Osteoblast (primary cell): ENCODE data around the gene BOK. TPM values are rescaled to one million over a fixed set of nuclear protein-coding genes. Genes with fewer than 3 reads are reported as not detected.

Experiments used
- DNase-seq: peaks from one replicate; pipeline ENCODE4 v3.0.0; 2011; ENCODE audit warnings: low spot score, mixed read lengths; ENCODE audit not compliant: insufficient read length; ENCODE audit errors: missing footprints
- H2AFZ ChIP-seq: 2 replicates; pipeline ENCODE4 v1.6.0; 2011; ENCODE audit warnings: mild to moderate bottlenecking, low read length
- H3K27ac ChIP-seq: 2 replicates; pipeline ENCODE4 v1.5.1; 2011; ENCODE audit warnings: mild to moderate bottlenecking, low read depth, low read length, moderate library complexity
- H3K27me3 ChIP-seq: 2 replicates; pipeline ENCODE4 v1.6.0; 2012; ENCODE audit warnings: mild to moderate bottlenecking, control low read depth, inconsistent platforms, low read length, moderate library complexity; ENCODE audit not compliant: insufficient read depth
- H3K36me3 ChIP-seq: 2 replicates; pipeline ENCODE4 v1.5.1; 2011; ENCODE audit warnings: mild to moderate bottlenecking, low read length, control low read depth, moderate library complexity; ENCODE audit not compliant: insufficient read depth
- H3K4me1 ChIP-seq: 2 replicates; pipeline ENCODE4 v1.5.1; 2011; ENCODE audit warnings: mild to moderate bottlenecking, low read length, control low read depth, moderate library complexity; ENCODE audit not compliant: insufficient read depth
- H3K4me2 ChIP-seq: 2 replicates; pipeline ENCODE4 v1.6.0; 2011; ENCODE audit warnings: mild to moderate bottlenecking, low read length; ENCODE audit not compliant: insufficient read depth
- H3K4me3 ChIP-seq: fragments of 200-600 bp; sonication (generic); 3 replicates; pipeline ENCODE4 v1.5.1; 2012; ENCODE audit warnings: mild to moderate bottlenecking, low read length, inconsistent platforms; ENCODE audit not compliant: insufficient read depth
- H3K79me2 ChIP-seq: 2 replicates; pipeline ENCODE4 v1.6.0; 2012; ENCODE audit warnings: mild to moderate bottlenecking, low read length, control low read depth, inconsistent platforms; ENCODE audit not compliant: insufficient read depth
- H3K9me3 ChIP-seq: 2 replicates; pipeline ENCODE4 v1.5.1; 2011; ENCODE audit warnings: low read depth, low read length, control low read depth
- H4K20me1 ChIP-seq: 2 replicates; pipeline ENCODE4 v1.6.0; 2012; ENCODE audit warnings: mild to moderate bottlenecking, low read length, control low read depth; ENCODE audit not compliant: insufficient read depth
- total RNA-seq: library from RNA; depleted of rRNA; stranded (reverse); fragments of >200 nt; gene quantifications from 2 replicates; pipeline ENCODE4 v1.2.3, GENCODE V29; 2012
- TF ChIP-seq, protein P1 (sequence below): IDR thresholded peaks from 2 replicates; pipeline ENCODE4 v1.5.1; 2011; ENCODE audit warnings: mild to moderate bottlenecking, low read depth, low read length, moderate library complexity; ENCODE audit errors: extremely low read depth

BOK gene
- total RNA-seq, 1 donor, result 41.3 TPM

- peak; percentile 77 for DNase-seq
- no peaks in the 10 kb centered on the region for H3K36me3 ChIP-seq
- no peaks in the 10 kb centered on the region for H3K79me2 ChIP-seq
- no peaks in the 10 kb centered on the region for H3K9me3 ChIP-seq
- TF ChIP-seq, protein P1, sequence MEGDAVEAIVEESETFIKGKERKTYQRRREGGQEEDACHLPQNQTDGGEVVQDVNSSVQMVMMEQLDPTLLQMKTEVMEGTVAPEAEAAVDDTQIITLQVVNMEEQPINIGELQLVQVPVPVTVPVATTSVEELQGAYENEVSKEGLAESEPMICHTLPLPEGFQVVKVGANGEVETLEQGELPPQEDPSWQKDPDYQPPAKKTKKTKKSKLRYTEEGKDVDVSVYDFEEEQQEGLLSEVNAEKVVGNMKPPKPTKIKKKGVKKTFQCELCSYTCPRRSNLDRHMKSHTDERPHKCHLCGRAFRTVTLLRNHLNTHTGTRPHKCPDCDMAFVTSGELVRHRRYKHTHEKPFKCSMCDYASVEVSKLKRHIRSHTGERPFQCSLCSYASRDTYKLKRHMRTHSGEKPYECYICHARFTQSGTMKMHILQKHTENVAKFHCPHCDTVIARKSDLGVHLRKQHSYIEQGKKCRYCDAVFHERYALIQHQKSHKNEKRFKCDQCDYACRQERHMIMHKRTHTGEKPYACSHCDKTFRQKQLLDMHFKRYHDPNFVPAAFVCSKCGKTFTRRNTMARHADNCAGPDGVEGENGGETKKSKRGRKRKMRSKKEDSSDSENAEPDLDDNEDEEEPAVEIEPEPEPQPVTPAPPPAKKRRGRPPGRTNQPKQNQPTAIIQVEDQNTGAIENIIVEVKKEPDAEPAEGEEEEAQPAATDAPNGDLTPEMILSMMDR, result no peak
- H3K27ac ChIP-seq, result no peak overlapping the region
- no peaks in the 10 kb centered on the region for H4K20me1 ChIP-seq
- no peak overlapping the region for H2AFZ ChIP-seq
- H3K27me3 ChIP-seq, result peaks cover 2% of the 10 kb centered on the region
- no peak overlapping the region for H3K4me2 ChIP-seq
- peaks cover 44% of the 10 kb centered on the region for H3K4me1 ChIP-seq
- no peak overlapping the region for H3K4me3 ChIP-seq
These were observed 7.6 kb upstream of the BOK start for GRCh38 chr2:241550616-241551580.

DNA sequence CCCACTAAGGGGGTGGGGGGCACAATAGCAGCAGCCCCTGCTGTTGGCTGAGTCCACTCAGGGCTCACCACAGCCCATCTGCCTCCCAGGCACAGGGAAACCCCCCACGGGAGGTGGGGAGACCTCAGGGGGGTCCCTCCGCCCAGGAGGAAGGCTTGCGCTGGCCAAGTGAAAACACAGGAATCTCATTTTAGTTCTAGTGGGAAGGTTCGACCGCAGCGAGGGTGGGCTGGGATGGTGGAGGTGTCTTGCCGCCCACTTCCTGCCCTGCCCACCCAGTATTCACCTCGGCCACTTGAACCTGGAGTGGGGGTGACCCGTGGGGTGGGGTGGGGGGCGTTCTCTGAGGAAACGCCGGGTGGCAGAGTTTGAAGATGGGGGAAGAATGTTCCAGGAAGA, 6.9 kb upstream of the BOK start:
- DNase-seq, result no peak
- Histone ChIP-seq H3K4me3 (no peak overlapping the region), H3K4me2 (no peak overlapping the region), H2AFZ (no peak overlapping the region), H3K9me3 (no peaks in the 10 kb centered on the region), H3K79me2 (no peaks in the 10 kb centered on the region), H4K20me1 (no peaks in the 10 kb centered on the region), H3K27ac (no peak overlapping the region), H3K36me3 (no peaks in the 10 kb centered on the region), H3K27me3 (peaks cover 2% of the 10 kb centered on the region), H3K4me1 (peaks cover 37% of the 10 kb centered on the region)
- TF ChIP-seq, protein P1, result no peak

GRCh38 chr2:241551998-241552737, 6.4 kb upstream of the BOK start:
- TF ChIP-seq, protein P1, result no peak
- Histone ChIP-seq H3K4me2 (no peak overlapping the region), H3K27ac (no peak overlapping the region), H3K36me3 (no peaks in the 10 kb centered on the region), H3K9me3 (no peaks in the 10 kb centered on the region), H3K79me2 (no peaks in the 10 kb centered on the region), H3K4me1 (peaks cover 32% of the 10 kb centered on the region), H2AFZ (no peak overlapping the region), H3K27me3 (peaks cover 2% of the 10 kb centered on the region), H3K4me3 (no peak overlapping the region), H4K20me1 (no peaks in the 10 kb centered on the region)
- peak; percentile 72 for DNase-seq

DNA sequence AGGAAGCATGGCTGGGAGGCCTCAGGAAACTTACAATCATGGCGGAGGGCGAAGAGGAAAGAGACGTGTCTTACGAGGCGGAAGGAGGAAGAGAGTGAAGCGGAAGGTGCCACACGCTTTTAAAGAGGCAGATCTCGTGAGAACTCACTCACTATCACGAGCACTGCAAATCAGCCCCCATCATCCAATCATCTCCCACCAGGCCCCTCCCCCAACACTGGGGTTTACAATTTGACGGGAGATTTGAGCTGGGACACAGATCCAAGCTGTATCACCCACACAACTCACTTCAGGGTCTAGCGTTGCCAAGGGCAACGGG, 5.1 kb upstream of the BOK start:
- no peaks in the 10 kb centered on the region for H3K9me3 ChIP-seq
- H3K27ac ChIP-seq, result no peak overlapping the region
- no peak overlapping the region for H2AFZ ChIP-seq
- no peak for DNase-seq
- peaks cover 25% of the 10 kb centered on the region for H3K4me1 ChIP-seq
- TF ChIP-seq, protein P1, result no peak
- no peak overlapping the region for H3K4me2 ChIP-seq
- H3K79me2 ChIP-seq, result no peaks in the 10 kb centered on the region
- peaks cover 2% of the 10 kb centered on the region for H3K27me3 ChIP-seq
- no peaks in the 10 kb centered on the region for H3K36me3 ChIP-seq
- H4K20me1 ChIP-seq, result no peaks in the 10 kb centered on the region
- H3K4me3 ChIP-seq, result no peak overlapping the region
